SK-N-MC (cell line): ENCODE results near the gene NPTXR.

ENCODE experiments used
- EZH2 ChIP-seq: fragments of 200-600 bp; sonication (generic); IDR thresholded peaks from one replicate; pipeline ENCODE4 v1.6.1; 2017; ENCODE audit warnings: antibody characterized with exemption
- FOXP2 ChIP-seq: optimal IDR thresholded peaks from 2 replicates; pipeline ENCODE3; 2011; ENCODE audit warnings: mild to moderate bottlenecking, moderate library complexity; ENCODE audit not compliant: insufficient read depth; ENCODE audit errors: extremely low read length, control extremely low read depth
- POLR2AphosphoS5 ChIP-seq: IDR thresholded peaks from 2 replicates; pipeline ENCODE4 v1.6.1; 2012; ENCODE audit warnings: mild to moderate bottlenecking, low read depth, low read length, borderline replicate concordance

DNA sequence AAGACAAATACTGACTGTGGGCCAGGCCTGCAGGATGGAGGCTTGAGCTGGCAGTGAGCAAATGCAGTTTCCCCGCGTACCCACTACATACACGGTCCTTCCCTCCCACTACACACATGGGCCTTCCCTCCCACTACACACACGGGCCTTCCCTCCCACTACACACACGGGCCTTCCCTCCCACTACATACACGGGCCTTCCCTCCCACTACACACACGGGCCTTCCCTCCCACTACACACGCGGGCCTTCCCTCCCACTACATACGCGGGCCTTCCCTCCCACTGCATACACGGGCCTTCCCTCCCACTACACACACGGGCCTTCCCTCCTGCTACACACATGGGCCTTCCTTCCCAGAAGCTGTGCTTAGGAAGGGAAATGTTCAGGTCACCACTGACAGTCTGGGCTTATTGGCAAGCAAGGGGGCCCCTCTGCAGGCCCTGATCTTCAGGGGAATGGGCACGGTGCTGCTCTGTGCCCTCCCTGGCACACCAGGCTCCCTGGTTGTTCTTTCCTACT lies 60.7 kb downstream of the NPTXR start:
- TF ChIP-seq POLR2AphosphoS5: no peak
- no peak for TF ChIP-seq FOXP2
- TF ChIP-seq EZH2: no peak
